ENCODE data around the gene INHBB.
"Not testable (repeated sequence)": the region's sequence is repeated elsewhere in the genome, so short reads cannot be mapped to it uniquely, and the experiment has no call there.

Gene INHBB

DNA sequence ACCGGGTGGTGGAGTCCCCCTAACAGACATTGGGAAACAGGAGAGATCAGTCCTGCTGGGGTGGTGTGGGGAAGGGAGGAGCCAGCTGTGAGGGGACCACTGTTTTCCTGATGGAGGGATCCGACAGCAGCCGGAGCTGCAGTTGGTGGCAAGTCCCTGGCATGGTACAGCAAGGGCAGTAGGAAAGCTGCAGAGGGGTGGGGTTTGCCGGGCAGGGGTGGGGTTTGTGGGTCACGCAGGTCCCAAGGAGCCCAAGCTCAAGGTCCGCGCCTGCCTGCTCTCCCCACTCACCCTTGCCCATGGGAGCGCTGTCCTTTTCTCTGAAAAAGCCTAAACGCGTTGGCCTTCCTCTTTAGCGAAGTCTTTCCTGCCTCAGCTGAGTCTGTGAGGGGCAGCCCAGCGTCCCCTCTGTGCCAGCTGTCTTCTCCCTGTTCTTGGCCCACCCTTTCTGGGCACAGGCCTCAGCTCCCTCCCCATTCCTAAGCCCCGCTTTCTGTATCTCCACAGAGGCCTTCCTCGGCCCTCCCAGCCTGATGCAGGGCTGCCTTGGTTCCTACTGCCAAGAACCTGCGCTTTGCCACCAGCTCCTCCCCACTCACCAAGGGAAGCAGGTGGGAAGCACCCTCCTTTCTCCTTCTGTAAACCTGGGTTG lies 29.3 kb upstream of the INHBB start:
- Histone ChIP-seq H3K9me3 (ENCODE audit: control insufficient read depth in 2 of 2, low read length in 2 of 2) (no peaks in the 10 kb centered on the region), H3K4me3 (ENCODE audit: low read length in 2 of 2) (no peak overlapping the region), H3K36me3 (ENCODE audit: control insufficient read depth in 2 of 2, insufficient read depth in 2 of 2, low read length in 2 of 2) (no peaks in the 10 kb centered on the region), H3K9ac (ENCODE audit: low read length in 2 of 2) (no peak overlapping the region), H3K27me3 (ENCODE audit: control insufficient read depth in 1 of 2, insufficient read depth in 2 of 2, low read length in 2 of 2) (no peaks in the 10 kb centered on the region), H3K27ac (ENCODE audit: low read length) (no peak overlapping the region), H3K4me1 (ENCODE audit: control insufficient read depth, insufficient read depth, low read length) (peaks cover 17% of the 10 kb centered on the region)

DNA sequence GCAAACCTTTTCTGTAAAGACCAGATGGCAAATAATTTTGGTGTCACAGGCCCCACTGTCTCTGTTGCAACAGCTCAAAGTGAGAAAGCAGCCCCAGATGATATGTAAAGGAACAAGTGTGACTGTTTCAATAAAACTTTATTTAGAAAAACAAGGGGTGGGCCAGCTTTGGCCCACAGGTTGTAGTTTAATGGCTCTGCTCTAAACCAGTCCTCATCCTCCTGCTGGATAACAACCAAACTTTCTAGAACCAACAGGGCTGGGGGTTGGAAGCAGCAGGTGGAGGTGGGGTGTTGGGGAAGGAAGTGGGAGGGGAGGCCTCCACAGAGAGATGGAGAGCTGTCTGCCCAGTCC lies 28.8 kb upstream of the INHBB start:
- peaks cover 17% of the 10 kb centered on the region for H3K4me1 ChIP-seq (ENCODE audit: control insufficient read depth, insufficient read depth, low read length)
- no peak overlapping the region for H3K9ac ChIP-seq (ENCODE audit: low read length in 2 of 2)
- no peak overlapping the region for H3K4me3 ChIP-seq (ENCODE audit: low read length in 2 of 2)
- H3K36me3 ChIP-seq (ENCODE audit: control insufficient read depth in 2 of 2, insufficient read depth in 2 of 2, low read length in 2 of 2): no peaks in the 10 kb centered on the region
- H3K27ac ChIP-seq (ENCODE audit: low read length): no peak overlapping the region
- no peaks in the 10 kb centered on the region for H3K27me3 ChIP-seq (ENCODE audit: control insufficient read depth in 1 of 2, insufficient read depth in 2 of 2, low read length in 2 of 2)
- H3K9me3 ChIP-seq (ENCODE audit: control insufficient read depth in 2 of 2, low read length in 2 of 2): no peaks in the 10 kb centered on the region

DNA sequence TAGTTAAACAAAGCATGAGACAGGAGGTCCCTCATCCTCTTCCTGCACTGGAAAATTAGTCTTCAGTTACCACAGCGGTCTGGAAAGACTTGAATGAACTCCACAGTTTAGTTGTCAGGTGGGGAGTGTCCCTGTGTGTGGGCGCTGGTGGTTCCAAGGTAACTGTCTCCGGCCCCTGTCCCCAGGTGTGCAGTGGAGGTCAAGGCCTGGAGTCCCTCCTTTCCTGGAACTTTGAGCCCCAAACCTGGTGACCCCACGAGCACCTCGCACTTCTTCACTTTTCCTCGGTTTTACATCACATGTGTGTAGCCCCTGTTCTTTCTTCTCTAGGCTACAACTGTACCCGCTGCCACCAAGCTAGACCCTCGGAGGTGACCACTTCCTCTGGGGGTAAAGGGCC lies 28.0 kb upstream of the INHBB start:
- Histone ChIP-seq H3K36me3 (ENCODE audit: control insufficient read depth in 2 of 2, insufficient read depth in 2 of 2, low read length in 2 of 2) (no peaks in the 10 kb centered on the region), H3K27me3 (ENCODE audit: control insufficient read depth in 1 of 2, insufficient read depth in 2 of 2, low read length in 2 of 2) (no peaks in the 10 kb centered on the region), H3K9ac (ENCODE audit: low read length in 2 of 2) (no peak overlapping the region), H3K4me3 (ENCODE audit: low read length in 2 of 2) (no peak overlapping the region), H3K4me1 (ENCODE audit: control insufficient read depth, insufficient read depth, low read length) (peaks cover 12% of the 10 kb centered on the region), H3K27ac (ENCODE audit: low read length) (no peak overlapping the region), H3K9me3 (ENCODE audit: control insufficient read depth in 2 of 2, low read length in 2 of 2) (no peaks in the 10 kb centered on the region)

DNA sequence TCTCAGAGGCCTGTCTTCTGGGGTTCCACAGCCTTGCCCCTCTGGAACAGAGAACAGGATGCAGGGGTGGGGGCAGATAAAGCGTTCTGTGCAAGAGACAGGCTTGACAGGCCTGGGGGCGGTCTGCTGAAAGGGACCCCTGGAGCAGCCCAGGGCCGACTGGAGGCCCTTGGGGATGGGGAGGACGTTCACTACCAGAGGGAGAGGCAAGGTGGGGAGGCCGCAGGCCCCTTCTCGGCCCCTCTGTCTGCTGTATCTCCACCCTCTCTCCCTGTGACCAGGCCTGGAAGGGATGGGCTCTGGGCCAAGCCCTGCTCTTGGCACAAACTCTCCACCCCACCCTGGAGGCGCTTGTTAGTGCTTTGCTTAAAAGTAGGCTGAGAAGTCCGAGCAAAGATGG lies 27.3 kb upstream of the INHBB start:
- Histone ChIP-seq H3K4me1 (ENCODE audit: control insufficient read depth, insufficient read depth, low read length) (peaks cover 15% of the 10 kb centered on the region), H3K4me3 (ENCODE audit: low read length in 2 of 2) (no peak overlapping the region), H3K36me3 (ENCODE audit: control insufficient read depth in 2 of 2, insufficient read depth in 2 of 2, low read length in 2 of 2) (no peaks in the 10 kb centered on the region), H3K9ac (ENCODE audit: low read length in 2 of 2) (no peak overlapping the region), H3K9me3 (ENCODE audit: control insufficient read depth in 2 of 2, low read length in 2 of 2) (no peaks in the 10 kb centered on the region), H3K27me3 (ENCODE audit: control insufficient read depth in 1 of 2, insufficient read depth in 2 of 2, low read length in 2 of 2) (no peaks in the 10 kb centered on the region), H3K27ac (ENCODE audit: low read length) (no peak overlapping the region)

DNA sequence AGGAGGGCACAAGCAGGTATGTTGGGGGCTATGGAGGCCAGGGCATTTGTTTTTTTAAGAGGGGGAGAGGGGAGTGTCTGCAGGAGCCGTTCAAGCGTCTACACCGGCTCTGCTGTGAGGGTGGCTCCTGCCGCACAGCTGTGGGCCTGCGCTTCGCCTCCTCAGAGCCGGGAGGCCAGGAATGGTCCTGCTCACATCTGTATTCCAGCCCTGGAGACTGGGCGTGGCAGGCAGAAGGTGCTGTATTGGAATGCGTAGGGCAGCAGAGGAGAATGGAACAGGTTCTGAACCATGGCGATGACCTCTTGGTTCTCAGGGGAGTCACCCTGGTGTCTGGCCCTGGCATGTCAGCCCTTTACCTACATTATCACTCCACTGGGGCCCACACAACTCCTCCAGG lies 26.8 kb upstream of the INHBB start:
- Histone ChIP-seq H3K9me3 (ENCODE audit: control insufficient read depth in 2 of 2, low read length in 2 of 2) (no peaks in the 10 kb centered on the region), H3K4me3 (ENCODE audit: low read length in 2 of 2) (no peak overlapping the region), H3K4me1 (ENCODE audit: control insufficient read depth, insufficient read depth, low read length) (peaks cover 12% of the 10 kb centered on the region), H3K27me3 (ENCODE audit: control insufficient read depth in 1 of 2, insufficient read depth in 2 of 2, low read length in 2 of 2) (no peaks in the 10 kb centered on the region), H3K36me3 (ENCODE audit: control insufficient read depth in 2 of 2, insufficient read depth in 2 of 2, low read length in 2 of 2) (no peaks in the 10 kb centered on the region), H3K9ac (ENCODE audit: low read length in 2 of 2) (no peak overlapping the region), H3K27ac (ENCODE audit: low read length) (no peak overlapping the region)

DNA sequence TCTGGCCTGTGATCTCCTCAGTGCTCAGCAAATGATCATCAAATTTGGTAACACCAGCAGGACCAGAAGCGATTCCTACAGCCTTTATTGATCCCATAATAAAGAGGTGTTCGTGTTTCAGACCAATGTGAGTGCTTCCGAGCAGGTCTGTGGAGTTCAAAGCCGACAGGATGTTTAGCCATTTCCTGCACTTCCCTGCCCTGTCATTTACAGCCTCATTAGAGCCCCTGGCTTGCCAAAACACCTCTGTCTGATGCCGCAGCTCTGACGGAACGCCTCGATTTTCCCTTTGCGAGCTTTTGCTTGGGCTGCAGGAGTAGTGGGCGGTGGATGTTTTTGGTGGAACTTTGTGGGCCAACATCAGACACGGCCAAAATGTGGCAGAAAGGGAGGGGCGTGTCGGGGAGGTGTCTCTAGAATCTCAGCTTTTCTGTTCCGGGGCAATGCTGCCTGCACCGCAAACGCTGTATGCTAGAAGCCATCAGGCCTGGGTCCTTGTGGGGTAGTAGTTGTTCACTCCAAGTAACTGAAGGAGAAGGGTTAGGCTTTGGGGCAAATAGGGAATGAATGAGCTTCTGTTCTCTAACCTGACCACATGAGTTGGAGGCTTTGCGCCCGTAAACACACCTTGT lies 26.1 kb upstream of the INHBB start:
- Histone ChIP-seq H3K9ac (ENCODE audit: low read length in 2 of 2) (no peak overlapping the region), H3K9me3 (ENCODE audit: control insufficient read depth in 2 of 2, low read length in 2 of 2) (no peaks in the 10 kb centered on the region), H3K27me3 (ENCODE audit: control insufficient read depth in 1 of 2, insufficient read depth in 2 of 2, low read length in 2 of 2) (no peaks in the 10 kb centered on the region), H3K27ac (ENCODE audit: low read length) (no peak overlapping the region), H3K4me1 (ENCODE audit: control insufficient read depth, insufficient read depth, low read length) (peaks cover 12% of the 10 kb centered on the region), H3K4me3 (ENCODE audit: low read length in 2 of 2) (no peak overlapping the region), H3K36me3 (ENCODE audit: control insufficient read depth in 2 of 2, insufficient read depth in 2 of 2, low read length in 2 of 2) (no peaks in the 10 kb centered on the region)

DNA sequence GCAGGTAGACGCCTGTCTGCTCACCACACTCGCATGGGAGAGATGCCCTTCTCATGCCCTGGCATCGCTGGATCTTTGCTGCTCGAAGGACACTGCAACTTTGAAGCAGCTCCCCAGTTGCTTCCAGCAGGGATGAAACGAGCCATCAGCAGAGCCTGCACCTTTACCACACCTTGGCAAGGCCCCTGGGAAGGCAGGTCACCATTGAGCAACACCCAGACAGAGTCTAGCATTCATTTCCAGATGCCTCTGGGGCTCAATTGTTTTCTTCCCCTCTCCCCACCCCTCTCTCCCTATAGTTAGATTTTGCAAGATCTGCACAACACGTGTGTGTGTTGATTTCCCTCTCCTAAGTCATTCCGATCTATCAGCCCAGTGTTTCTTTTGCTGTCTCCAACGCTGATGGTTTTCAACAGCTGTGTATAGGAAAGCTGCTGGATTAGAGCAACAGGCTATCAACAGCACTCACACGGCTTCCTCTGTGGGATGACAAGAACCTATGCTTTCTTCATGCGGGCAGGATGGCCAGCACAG lies 25.6 kb upstream of the INHBB start:
- Histone ChIP-seq H3K27me3 (ENCODE audit: control insufficient read depth in 1 of 2, insufficient read depth in 2 of 2, low read length in 2 of 2) (no peaks in the 10 kb centered on the region), H3K36me3 (ENCODE audit: control insufficient read depth in 2 of 2, insufficient read depth in 2 of 2, low read length in 2 of 2) (no peaks in the 10 kb centered on the region), H3K4me3 (ENCODE audit: low read length in 2 of 2) (no peak overlapping the region), H3K4me1 (ENCODE audit: control insufficient read depth, insufficient read depth, low read length) (peaks cover 12% of the 10 kb centered on the region), H3K27ac (ENCODE audit: low read length) (no peak overlapping the region), H3K9me3 (ENCODE audit: control insufficient read depth in 2 of 2, low read length in 2 of 2) (no peaks in the 10 kb centered on the region), H3K9ac (ENCODE audit: low read length in 2 of 2) (no peak overlapping the region)

DNA sequence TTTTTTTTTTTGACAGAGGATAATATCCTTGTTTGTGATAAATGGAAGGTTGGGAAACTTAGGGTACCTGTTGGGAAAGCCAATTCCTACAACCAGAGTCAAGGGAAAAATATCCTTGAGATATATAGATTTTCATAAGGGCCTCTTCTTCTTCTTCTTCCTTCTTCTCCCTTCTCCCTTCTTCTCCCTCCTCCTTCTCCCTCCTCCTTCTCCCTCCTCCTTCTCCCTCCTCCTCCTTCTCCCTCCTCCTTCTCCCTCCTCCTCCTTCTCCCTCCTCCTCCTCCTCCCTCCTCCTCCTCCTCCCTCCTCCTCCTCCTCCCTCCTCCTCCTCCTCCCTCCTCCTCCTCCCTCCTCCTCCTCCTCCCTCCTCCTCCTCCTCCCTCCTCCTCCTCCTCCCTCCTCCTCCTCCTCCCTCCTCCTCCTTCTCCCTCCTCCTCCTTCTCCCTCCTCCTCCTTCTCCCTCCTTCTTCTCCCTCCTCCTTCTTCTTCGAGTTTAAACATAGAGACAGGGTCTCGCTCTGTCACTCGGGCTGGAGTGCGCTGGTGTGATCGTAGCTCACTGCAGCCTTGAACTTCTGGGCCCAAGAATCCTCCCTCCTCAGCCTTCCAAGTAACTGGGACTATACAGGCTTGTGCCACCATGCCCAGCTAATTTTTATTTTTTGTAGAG lies 24.9 kb upstream of the INHBB start:
- H3K4me3 ChIP-seq (ENCODE audit: low read length in 2 of 2); H3K36me3 ChIP-seq (ENCODE audit: control insufficient read depth in 2 of 2, insufficient read depth in 2 of 2, low read length in 2 of 2); H3K9me3 ChIP-seq (ENCODE audit: control insufficient read depth in 2 of 2, low read length in 2 of 2); H3K9ac ChIP-seq (ENCODE audit: low read length in 2 of 2); H3K27ac ChIP-seq (ENCODE audit: low read length); H3K27me3 ChIP-seq (ENCODE audit: control insufficient read depth in 1 of 2, insufficient read depth in 2 of 2, low read length in 2 of 2): not testable (repeated sequence)
- H3K4me1 ChIP-seq (ENCODE audit: control insufficient read depth, insufficient read depth, low read length): peaks cover 12% of the 10 kb centered on the region

DNA sequence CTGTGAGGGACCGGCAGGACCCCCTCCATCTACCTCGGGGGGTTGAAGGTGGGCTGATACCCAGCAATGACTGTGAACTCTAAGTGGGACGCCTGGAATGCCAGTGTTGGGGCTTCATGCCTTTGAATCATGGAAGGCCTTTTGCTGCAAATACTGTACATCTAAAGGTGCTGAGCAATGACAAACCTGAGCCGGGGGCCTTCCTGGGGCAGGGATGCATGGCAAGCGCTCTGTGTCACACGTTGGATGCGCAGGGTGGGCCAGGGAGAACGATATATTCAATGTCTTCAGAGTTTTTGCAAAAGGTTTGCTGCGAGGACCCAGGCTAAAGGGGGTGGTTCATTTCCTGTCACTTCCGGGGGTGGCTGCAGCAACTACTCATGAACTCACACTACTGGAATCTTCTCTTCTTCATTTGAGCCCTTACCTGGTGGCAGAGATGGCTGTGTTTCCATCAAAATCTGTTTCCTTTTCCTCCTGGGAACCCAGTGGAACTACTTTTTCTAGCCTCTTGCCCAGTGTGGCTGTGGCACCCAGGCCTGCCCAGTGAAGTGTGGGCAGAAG lies 24.1 kb upstream of the INHBB start:
- Histone ChIP-seq H3K9ac (ENCODE audit: low read length in 2 of 2) (no peak overlapping the region), H3K4me3 (ENCODE audit: low read length in 2 of 2) (no peak overlapping the region), H3K36me3 (ENCODE audit: control insufficient read depth in 2 of 2, insufficient read depth in 2 of 2, low read length in 2 of 2) (no peaks in the 10 kb centered on the region), H3K9me3 (ENCODE audit: control insufficient read depth in 2 of 2, low read length in 2 of 2) (no peaks in the 10 kb centered on the region), H3K4me1 (ENCODE audit: control insufficient read depth, insufficient read depth, low read length) (peaks cover 12% of the 10 kb centered on the region), H3K27ac (ENCODE audit: low read length) (no peak overlapping the region), H3K27me3 (ENCODE audit: control insufficient read depth in 1 of 2, insufficient read depth in 2 of 2, low read length in 2 of 2) (no peaks in the 10 kb centered on the region)

DNA sequence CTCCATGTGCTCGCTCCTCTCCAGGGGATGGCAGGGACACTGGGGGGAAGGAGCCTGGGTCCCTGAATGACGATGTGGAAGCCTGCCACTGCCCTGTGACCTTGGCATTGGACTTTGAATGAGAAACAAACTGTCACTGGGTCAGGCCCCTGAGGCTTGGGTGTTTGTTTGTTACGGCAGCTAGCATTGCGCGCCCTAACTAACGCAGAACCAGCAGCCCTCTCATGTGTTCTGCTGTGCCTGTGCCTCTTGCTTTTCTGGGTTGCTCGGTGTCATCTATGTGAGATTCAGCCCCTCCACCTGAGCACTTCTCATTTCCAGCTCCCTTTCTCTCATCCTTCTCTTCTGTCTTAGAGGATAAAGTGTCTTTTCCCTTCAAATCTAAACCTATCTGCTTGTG lies 23.6 kb upstream of the INHBB start:
- peaks cover 12% of the 10 kb centered on the region for H3K4me1 ChIP-seq (ENCODE audit: control insufficient read depth, insufficient read depth, low read length)
- H3K27ac ChIP-seq (ENCODE audit: low read length): no peak overlapping the region
- H3K4me3 ChIP-seq (ENCODE audit: low read length in 2 of 2): no peak overlapping the region
- H3K36me3 ChIP-seq (ENCODE audit: control insufficient read depth in 2 of 2, insufficient read depth in 2 of 2, low read length in 2 of 2): no peaks in the 10 kb centered on the region
- no peaks in the 10 kb centered on the region for H3K27me3 ChIP-seq (ENCODE audit: control insufficient read depth in 1 of 2, insufficient read depth in 2 of 2, low read length in 2 of 2)
- H3K9me3 ChIP-seq (ENCODE audit: control insufficient read depth in 2 of 2, low read length in 2 of 2): no peaks in the 10 kb centered on the region
- H3K9ac ChIP-seq (ENCODE audit: low read length in 2 of 2): no peak overlapping the region

DNA sequence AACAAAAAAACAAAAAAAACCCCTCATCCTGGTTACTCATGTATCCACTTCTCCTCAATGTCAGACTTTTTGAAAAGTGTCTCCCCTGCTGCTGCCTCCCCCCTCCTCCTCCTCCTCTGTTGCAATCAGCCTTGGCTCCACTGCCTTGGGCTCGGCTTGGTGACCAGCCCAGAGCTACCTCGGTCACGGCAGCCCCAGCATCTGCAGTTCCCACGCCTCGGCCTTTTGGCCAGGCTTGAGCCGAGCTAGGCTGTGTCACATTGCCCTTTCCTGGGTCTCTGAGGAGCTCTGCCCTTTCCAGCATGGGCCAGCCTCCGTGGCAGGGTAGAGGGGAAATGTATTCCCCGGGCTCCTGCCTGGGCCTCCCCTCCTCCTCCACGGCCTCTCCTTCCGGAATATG lies 22.7 kb upstream of the INHBB start:
- peaks cover 12% of the 10 kb centered on the region for H3K4me1 ChIP-seq (ENCODE audit: control insufficient read depth, insufficient read depth, low read length)
- H3K9ac ChIP-seq (ENCODE audit: low read length in 2 of 2): no peak overlapping the region
- H3K27ac ChIP-seq (ENCODE audit: low read length): no peak overlapping the region

More for the DNA sequence above, 22.7 kb upstream of the INHBB start:
- no peaks in the 10 kb centered on the region for H3K9me3 ChIP-seq (ENCODE audit: control insufficient read depth in 2 of 2, low read length in 2 of 2)
- H3K27me3 ChIP-seq (ENCODE audit: control insufficient read depth in 1 of 2, insufficient read depth in 2 of 2, low read length in 2 of 2): no peaks in the 10 kb centered on the region
- no peaks in the 10 kb centered on the region for H3K36me3 ChIP-seq (ENCODE audit: control insufficient read depth in 2 of 2, insufficient read depth in 2 of 2, low read length in 2 of 2)
- H3K4me3 ChIP-seq (ENCODE audit: low read length in 2 of 2): no peak overlapping the region
